Raji (cell line): ENCODE measurements around the gene NFATC3.

Experiments used
- POLR2A ChIP-seq: IDR thresholded peaks from 2 replicates; pipeline ENCODE4 v1.6.1; 2011; ENCODE audit warnings: low read depth, low read length, control low read depth; ENCODE audit not compliant: insufficient read depth

The NFATC3 gene

GRCh38 chr16:68081861-68082628 is 3.1 kb upstream of the NFATC3 start:
- no peak for TF ChIP-seq POLR2A

- no peak for TF ChIP-seq POLR2A
Measured at GRCh38 chr16:68082629-68083238, 2.4 kb upstream of the NFATC3 start.

- TF ChIP-seq POLR2A = no peak
Measured at GRCh38 chr16:68083239-68083781, 1.9 kb upstream of the NFATC3 start.

GRCh38 chr16:68083861-68084503 is 1.2 kb upstream of the NFATC3 start:
- TF ChIP-seq POLR2A = no peak

- peak; percentile 80 for TF ChIP-seq POLR2A
Measured at GRCh38 chr16:68084504-68085258, 489 bp upstream of the NFATC3 start.

- TF ChIP-seq POLR2A = no peak
Measured at GRCh38 chr16:68086336-68086841, 1.2 kb downstream of the NFATC3 start.

GRCh38 chr16:68086860-68087268 is 1.7 kb downstream of the NFATC3 start:
- TF ChIP-seq POLR2A = no peak

GRCh38 chr16:68087688-68088087 is 2.5 kb downstream of the NFATC3 start:
- TF ChIP-seq POLR2A = no peak

- TF ChIP-seq POLR2A = no peak
Measured at GRCh38 chr16:68088130-68088972, 3.2 kb downstream of the NFATC3 start.

- TF ChIP-seq POLR2A = no peak
Measured at GRCh38 chr16:68089067-68089466, 3.9 kb downstream of the NFATC3 start.

GRCh38 chr16:68090130-68090529 is 5.0 kb downstream of the NFATC3 start:
- no peak for TF ChIP-seq POLR2A

GRCh38 chr16:68090533-68090932 is 5.4 kb downstream of the NFATC3 start:
- TF ChIP-seq POLR2A = no peak

- TF ChIP-seq POLR2A = no peak
Measured at GRCh38 chr16:68091380-68092261, 6.5 kb downstream of the NFATC3 start.
